ENCODE results near the gene FNIP1.

- TF ChIP-seq POLR2AphosphoS5 (IDR thresholded peaks at IDR 0.05) (no peak), EP300 (conservative IDR thresholded peaks at IDR 0.05; ENCODE audit: poor library complexity, severe bottlenecking) (no peak)
- TF ChIP-seq, protein P1, sequence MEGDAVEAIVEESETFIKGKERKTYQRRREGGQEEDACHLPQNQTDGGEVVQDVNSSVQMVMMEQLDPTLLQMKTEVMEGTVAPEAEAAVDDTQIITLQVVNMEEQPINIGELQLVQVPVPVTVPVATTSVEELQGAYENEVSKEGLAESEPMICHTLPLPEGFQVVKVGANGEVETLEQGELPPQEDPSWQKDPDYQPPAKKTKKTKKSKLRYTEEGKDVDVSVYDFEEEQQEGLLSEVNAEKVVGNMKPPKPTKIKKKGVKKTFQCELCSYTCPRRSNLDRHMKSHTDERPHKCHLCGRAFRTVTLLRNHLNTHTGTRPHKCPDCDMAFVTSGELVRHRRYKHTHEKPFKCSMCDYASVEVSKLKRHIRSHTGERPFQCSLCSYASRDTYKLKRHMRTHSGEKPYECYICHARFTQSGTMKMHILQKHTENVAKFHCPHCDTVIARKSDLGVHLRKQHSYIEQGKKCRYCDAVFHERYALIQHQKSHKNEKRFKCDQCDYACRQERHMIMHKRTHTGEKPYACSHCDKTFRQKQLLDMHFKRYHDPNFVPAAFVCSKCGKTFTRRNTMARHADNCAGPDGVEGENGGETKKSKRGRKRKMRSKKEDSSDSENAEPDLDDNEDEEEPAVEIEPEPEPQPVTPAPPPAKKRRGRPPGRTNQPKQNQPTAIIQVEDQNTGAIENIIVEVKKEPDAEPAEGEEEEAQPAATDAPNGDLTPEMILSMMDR (IDR thresholded peaks at IDR 0.05; ENCODE audit: poor library complexity, severe bottlenecking) = no peak
- TF ChIP-seq, protein P2, sequence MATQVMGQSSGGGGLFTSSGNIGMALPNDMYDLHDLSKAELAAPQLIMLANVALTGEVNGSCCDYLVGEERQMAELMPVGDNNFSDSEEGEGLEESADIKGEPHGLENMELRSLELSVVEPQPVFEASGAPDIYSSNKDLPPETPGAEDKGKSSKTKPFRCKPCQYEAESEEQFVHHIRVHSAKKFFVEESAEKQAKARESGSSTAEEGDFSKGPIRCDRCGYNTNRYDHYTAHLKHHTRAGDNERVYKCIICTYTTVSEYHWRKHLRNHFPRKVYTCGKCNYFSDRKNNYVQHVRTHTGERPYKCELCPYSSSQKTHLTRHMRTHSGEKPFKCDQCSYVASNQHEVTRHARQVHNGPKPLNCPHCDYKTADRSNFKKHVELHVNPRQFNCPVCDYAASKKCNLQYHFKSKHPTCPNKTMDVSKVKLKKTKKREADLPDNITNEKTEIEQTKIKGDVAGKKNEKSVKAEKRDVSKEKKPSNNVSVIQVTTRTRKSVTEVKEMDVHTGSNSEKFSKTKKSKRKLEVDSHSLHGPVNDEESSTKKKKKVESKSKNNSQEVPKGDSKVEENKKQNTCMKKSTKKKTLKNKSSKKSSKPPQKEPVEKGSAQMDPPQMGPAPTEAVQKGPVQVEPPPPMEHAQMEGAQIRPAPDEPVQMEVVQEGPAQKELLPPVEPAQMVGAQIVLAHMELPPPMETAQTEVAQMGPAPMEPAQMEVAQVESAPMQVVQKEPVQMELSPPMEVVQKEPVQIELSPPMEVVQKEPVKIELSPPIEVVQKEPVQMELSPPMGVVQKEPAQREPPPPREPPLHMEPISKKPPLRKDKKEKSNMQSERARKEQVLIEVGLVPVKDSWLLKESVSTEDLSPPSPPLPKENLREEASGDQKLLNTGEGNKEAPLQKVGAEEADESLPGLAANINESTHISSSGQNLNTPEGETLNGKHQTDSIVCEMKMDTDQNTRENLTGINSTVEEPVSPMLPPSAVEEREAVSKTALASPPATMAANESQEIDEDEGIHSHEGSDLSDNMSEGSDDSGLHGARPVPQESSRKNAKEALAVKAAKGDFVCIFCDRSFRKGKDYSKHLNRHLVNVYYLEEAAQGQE (IDR thresholded peaks at IDR 0.05; ENCODE audit: borderline replicate concordance) = no peak
Measured at GRCh38 chr5:131766689-131767088, 30.1 kb downstream of the FNIP1 start.

All from neural cell (in vitro differentiated cells).